Left colon (tissue), 2 donors: ENCODE data around the gene TRPC4AP. TPM values are rescaled to one million over a fixed set of nuclear protein-coding genes. Genes with fewer than 3 reads are reported as not detected.
"Not testable (repeated sequence)": the region's sequence is repeated elsewhere in the genome, so short reads cannot be mapped to it uniquely, and the experiment has no call there.

Experiments used
- ATAC-seq: fragments of 200-7000 bp; cut with Tn5 transposase; one replicate; pipeline ENCODE4 v1.9.1; 2020; ENCODE audit warnings: mild to moderate bottlenecking, moderate library complexity
- DNase-seq, 2 donors: peaks; one replicate each; pipeline ENCODE4 v3.0.0-alpha.2; 2020
- intact Hi-C, 2 donors: fragments of 100-400 bp; cut with DNase I in 1 of 2; cut with micrococcal nuclease in 1 of 2; formaldehyde crosslinking; loops; one replicate each; pipeline versions ENCODE4 v1.11.2 to v1.14.0; 2022; cut with DNase I, micrococcal nuclease
- total RNA-seq, 2 donors: library from RNA; stranded (reverse); fragmentation: NEBNext Ultra II Directional; extraction: Animal tissue kit (Norgen Biotek cat#: 25700); gene quantifications; one replicate each; pipeline ENCODE4 v1.2.1, GENCODE V29; 2021
- donor health status: DM: no; HTN: no; CAD: no.
- donor health status: DM: yes; HTN: yes; CAD: no.

The TRPC4AP gene
- total RNA-seq, 2 donors from 2014 or later = 58.9 to 60.6 TPM

DNA sequence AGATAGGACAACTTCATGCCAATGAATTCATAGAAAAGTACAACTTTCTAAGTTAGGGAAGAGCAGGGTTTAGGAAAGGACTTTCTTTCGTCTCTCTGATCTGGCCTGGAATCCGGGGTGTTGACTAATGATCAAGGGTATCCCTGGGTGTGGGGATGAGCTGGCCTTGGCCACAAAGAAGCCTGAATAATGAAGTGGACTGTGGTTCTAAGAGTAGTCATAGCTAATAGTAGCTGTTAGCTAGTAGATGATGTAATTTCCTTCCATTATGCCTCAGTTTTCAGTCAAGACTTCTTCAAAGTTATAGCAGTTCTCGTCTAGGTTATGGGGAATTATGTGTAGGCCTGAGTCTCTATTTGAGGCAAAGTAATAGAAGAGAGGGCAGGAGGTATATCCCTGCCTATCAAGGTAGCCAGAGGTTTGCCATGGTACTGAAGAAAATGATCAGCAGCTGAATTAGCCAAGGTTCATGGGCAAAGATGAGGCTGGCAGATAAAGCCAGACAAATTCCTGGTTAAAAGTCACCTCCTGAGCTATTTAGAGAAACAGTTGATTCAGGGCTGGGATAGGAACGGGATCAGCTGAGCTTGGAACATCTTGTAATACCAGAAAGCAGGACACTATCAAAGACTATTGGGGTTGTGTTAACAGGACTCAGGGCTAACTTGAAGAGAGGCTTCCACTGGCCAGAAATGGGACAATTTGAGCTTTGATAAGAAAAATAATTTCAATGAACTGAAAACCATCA lies 18.7 kb upstream of the TRPC4AP start:
- no peak for DNase-seq
- ATAC-seq = no peak
- intact Hi-C loops = no loop called here

DNA sequence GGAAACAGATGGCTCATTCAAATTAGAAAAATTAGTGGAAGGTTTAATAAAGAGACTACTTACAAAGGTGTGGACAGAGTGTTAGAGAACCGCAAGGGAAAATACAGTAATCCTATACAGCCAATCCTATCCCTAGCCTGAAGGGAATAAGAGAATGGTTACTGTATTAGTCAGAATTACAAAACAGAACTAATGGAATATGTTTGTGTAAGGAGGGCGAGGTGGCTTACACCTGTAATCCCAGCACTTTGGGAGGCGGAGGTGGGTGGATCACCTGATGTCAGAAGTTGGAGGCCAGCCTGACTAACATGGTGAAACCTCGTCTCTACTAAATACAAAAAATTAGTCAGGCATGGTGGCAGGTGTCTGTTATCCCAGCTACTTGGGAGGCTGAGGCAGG lies 16.3 kb upstream of the TRPC4AP start:
- intact Hi-C loops = no loop called here
- DNase-seq = no peak
- ATAC-seq = no peak

DNA sequence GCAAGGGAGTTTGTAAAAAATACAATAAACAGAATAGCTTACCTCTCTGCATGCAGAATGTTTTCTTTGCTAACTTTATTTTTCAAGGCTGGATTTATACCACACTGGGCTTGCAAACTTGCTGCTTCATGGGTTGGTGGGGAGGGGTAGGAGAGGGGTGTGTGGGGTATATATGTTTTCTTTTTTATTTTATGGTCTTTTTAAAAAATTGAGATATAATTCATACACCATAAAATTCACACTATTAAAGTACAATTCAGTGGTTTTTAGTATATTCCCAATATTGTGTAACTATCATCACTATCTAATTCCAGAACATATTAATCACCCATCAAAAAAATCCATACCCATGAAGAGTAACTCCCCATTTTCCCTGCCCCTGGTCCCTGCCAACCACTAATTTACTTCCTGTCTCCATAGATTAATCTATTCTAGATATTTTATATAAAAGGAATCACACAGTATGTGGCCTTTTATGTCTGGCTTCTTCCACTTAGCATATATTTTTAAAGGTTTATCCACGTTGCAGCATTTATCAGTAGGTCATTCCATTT lies 14.3 kb upstream of the TRPC4AP start:
- intact Hi-C loops = no loop called here
- ATAC-seq = no peak
- DNase-seq = no peak

- ATAC-seq = no peak
- DNase-seq = no peak
- intact Hi-C loops = no loop called here
Observed at GRCh38 chr20:35104685-35105295, 12.2 kb upstream of the TRPC4AP start.

DNA sequence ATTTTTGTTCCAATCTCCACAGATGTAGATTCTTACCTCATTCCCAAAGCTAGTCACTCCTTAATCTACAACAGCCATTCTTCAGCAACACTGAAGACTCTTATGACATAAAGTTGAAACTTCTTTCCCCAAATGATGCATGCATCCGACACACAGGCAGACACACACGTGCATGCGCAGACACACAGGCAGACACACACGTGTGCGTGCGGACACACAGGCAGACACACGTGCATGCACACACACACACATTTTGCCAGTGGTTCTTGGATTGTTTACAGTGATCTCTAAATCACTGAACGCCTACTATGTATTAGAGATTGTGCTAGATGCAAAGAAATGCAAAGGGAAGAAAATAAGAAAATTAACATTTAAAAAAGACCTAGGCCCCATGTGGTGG lies 9.0 kb upstream of the TRPC4AP start:
- intact Hi-C loops = no loop called here
- DNase-seq (no peak), ATAC-seq (no peak)

DNA sequence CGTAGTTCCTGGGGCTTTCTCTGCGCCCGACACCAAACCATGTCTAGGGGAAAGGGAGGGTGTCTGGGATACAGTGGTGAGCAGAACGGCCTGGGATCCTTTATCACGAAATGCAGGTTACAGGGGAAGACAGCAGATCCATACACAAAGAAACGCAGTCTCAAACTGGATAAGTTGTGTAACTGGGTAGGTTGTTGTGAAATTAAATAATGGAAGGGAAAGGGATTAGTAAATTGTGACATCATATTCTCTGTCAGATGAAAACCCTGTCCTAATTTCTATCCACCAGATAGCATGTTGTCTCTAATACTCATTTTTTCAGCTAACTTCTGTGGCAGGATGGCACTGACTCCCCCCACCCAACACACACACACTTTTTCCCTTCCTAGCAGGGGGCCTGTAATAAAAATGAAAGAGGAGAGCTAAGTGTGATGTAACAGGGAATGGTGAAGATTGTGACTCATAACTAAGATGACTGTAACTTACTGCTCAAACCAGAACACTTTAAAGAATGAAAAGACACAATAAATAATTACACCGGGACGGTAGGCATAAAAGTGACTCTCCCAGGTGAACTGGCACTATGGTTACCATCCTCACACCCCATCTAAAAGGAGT lies 769 bp upstream of the TRPC4AP start:
- no peak for ATAC-seq
- intact Hi-C loops = no loop called here
- no peak for DNase-seq

DNA sequence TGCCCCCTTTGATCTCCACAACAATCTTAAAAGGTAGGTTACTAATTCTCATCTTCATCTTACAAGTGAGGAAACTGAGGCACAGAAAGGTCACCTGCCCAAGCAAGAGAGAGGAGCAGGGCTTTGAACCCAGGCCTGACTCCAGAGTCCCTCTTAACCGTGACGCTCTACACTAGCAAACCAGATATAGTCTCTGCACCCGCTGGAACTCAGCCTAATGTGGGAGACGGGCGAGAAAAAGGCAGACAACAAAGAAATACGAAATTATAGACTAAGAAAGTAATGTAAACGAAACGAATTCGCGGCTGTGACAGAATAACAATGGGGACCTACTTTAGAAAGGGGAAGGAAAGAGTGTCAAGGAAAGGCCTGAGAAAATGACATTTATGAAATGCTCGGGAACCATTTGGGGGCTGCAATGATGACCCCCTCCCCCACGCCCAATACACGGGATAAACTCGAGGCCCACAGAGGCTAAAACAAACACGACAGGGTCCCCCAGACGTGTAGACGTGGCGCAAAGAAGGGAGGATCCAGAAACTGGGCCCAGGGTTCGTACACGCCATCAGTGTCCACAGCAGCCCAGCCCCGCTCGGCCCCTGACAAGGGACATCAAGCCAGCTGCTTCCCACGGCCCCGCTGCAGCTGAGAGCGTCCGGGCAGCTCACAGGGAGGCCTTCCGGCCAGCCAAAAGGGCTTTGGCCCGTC lies 637 bp downstream of the TRPC4AP start:
- ATAC-seq = peak; percentile 51
- peak; percentile 21 to 50 for DNase-seq
- intact Hi-C loops = no loop called here

- DNase-seq = no peak
- intact Hi-C loops = no loop called here
- ATAC-seq = no peak
Observed at GRCh38 chr20:35088231-35089145, 4.1 kb downstream of the TRPC4AP start.

DNA sequence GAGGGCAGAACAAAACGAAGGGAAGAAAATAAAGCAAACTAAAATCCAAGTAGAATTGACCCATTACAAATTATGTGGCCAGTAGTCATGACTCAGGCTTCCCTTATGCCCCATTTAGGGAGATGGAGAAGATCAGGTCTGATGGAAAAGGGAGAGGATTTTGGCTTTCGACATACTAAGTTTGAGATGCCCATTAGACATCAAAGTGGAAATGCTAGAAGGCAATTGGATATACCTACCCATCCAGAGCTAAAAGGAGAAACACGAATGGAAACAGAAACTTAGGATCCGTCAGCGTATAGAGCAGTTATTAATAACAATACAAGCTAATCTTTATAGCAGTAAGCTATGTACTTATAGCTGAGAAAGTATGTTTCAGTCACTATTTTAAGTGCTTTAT lies 4.8 kb downstream of the TRPC4AP start:
- intact Hi-C loops = no loop called here
- ATAC-seq = no peak
- no peak for DNase-seq

DNA sequence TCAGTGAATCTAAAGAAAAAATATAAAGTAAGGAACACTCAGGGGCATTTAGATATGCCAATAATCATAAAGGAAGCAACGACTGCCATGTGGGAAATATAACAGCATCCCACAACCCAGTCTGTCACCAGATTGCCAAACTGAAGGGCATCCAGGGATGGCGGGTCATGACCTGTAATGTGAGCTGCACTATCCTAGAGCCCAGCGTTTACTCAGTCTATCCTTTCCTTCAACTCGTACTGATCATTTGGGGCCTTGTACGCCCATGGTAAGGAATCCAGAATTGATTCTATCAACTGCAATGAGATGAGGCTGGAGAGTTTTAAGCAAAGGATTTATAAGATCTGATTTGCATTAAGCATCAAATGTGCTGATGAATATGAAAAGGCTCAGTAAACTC lies 5.3 kb downstream of the TRPC4AP start:
- DNase-seq (no peak), ATAC-seq (no peak)
- intact Hi-C loops = no loop called here

DNA sequence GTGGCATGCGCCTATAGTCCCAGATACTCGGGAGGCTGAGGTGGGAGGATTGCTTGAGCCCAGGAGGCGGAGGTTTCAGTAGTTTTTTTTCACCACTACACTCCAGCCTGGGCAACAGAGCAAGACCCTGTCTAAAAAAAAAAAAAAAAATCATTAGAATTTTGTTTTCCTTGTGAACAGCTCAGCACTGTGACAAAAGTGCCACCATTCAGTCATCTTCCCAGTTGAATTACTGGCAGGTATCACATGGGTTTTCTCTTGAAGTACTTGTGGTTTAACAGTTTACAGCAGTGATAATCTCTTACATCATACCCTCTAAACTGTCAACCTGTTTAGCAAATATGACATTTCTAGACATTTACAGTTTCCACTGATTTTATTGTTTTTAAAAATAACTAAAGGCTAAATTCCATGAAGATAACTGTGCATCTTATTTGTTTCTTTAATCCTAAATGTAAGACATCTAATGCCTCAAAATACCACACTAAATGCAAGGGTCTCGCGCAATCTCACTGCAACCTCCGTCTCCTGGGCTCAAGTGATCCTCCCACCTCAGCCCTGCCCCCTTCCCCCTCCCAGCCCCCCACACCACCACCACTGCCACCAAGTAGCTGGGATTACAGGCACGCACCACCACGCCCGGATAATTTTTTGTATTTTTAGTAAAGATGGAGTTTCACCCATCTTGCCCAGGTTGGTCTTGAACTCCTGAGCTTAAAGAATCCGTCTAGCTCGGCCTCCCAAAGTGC lies 7.0 kb downstream of the TRPC4AP start:
- DNase-seq (no peak), ATAC-seq (no peak)
- intact Hi-C loops = no loop called here

DNA sequence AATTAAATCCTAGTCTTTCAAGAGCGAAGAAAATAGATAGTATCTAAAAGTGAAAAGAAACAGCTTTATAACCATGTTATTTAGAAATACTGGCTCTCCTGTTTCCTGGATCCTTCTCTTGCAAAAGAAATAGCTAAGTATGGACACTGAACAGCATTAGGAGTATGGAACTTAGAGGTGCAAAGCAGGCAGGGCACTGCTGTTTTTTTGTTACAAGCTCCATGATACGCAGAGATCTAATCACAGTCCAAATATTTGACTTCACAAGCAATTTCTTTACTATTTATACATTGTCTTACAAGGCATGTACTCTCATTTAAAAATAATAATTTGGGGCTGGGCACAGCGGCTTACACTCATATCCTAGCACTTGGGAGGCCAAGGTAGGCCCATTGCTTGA lies 7.6 kb downstream of the TRPC4AP start:
- DNase-seq = no peak
- ATAC-seq = no peak
- intact Hi-C loops = no loop called here

GRCh38 chr20:35080348-35080642 lies 12.3 kb downstream of the TRPC4AP start:
- intact Hi-C loops, ATAC-seq: not testable (repeated sequence)

GRCh38 chr20:35079472-35080347 lies 12.9 kb downstream of the TRPC4AP start:
- ATAC-seq = no peak
- intact Hi-C loops = no loop called here
- DNase-seq = no peak

More at GRCh38 chr20:35080348-35080642, 12.3 kb downstream of the TRPC4AP start:
- DNase-seq = not testable (repeated sequence)

DNA sequence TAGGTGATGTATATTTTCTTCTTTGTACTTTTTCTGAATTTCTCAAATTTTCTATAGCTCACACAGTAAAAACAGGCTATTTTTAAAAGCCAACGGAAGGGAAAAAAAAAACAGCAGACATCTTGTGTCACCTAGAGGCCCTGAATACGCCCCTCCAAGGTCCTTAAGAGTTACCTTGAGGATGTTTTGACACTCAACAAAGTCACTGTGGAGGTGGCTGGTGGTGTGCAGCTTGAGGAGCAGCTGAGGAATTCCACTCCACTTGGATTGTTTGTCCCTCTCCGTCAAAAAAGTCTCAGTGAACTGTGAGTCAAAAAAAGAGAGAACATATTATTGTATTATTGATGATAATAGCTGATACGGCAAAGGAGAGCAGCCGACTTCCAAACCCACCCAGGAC lies 14.7 kb downstream of the TRPC4AP start:
- no peak for DNase-seq
- intact Hi-C loops = no loop called here
- no peak for ATAC-seq

GRCh38 chr20:35077341-35077740 lies 15.3 kb downstream of the TRPC4AP start:
- intact Hi-C loops = no loop called here
- ATAC-seq (no peak), DNase-seq (no peak)
